ENCODE measurements around the gene TMEM54.

The TMEM54 gene

GRCh38 chr1:32872192-32872460 is 29.1 kb downstream of the TMEM54 start (continued):
- no peak for TF ChIP-seq ZNF280C (tag by site-specific recombination; IDR thresholded peaks at IDR 0.05)

- no peak overlapping the region for H3K27ac ChIP-seq (ENCODE audit: extremely low read depth, low read depth, low read length)
- peak; percentile 13; the same call in 1 of the 2 replicates for TF ChIP-seq ZNF335 (tag by site-specific recombination; conservative IDR thresholded peaks at IDR 0.05)
- TF ChIP-seq, protein P1, sequence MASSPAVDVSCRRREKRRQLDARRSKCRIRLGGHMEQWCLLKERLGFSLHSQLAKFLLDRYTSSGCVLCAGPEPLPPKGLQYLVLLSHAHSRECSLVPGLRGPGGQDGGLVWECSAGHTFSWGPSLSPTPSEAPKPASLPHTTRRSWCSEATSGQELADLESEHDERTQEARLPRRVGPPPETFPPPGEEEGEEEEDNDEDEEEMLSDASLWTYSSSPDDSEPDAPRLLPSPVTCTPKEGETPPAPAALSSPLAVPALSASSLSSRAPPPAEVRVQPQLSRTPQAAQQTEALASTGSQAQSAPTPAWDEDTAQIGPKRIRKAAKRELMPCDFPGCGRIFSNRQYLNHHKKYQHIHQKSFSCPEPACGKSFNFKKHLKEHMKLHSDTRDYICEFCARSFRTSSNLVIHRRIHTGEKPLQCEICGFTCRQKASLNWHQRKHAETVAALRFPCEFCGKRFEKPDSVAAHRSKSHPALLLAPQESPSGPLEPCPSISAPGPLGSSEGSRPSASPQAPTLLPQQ (tag by site-specific recombination; IDR thresholded peaks at IDR 0.05) = no peak
- 0 out of 2 replicates have a peak, but pooled peaks have one; percentile 19 for TF ChIP-seq ZNF394 (tag by site-specific recombination; IDR thresholded peaks at IDR 0.05; ENCODE audit: borderline replicate concordance)
- 0 out of 2 replicates have a peak, but pooled peaks have one; percentile 39 for TF ChIP-seq BCL11A (tag by site-specific recombination; IDR thresholded peaks at IDR 0.05; ENCODE audit: low read depth)
- TF ChIP-seq ZBTB17 (tag by site-specific recombination; IDR thresholded peaks at IDR 0.05) = peak; percentile 36; the same call in 1 of the 2 replicates
- peaks cover 0 to 11% of the 10 kb centered on the region in 2 experiments; a peak in 1 of 3 replicates for H3K36me3 ChIP-seq (ENCODE audit: control insufficient read depth in 2 of 2, insufficient read depth in 1 of 2, low read length in 2 of 2)
- no peak overlapping the region for H3K4me3 ChIP-seq (ENCODE audit: low read depth, low read length)
- CTCF ChIA-PET = interaction anchor here (0.6 to 1.9 kb wide), 24 partner anchors 8 to 1568 kb away, joined by 3 to 8 read pairs (median 3); partner anchors contain the start of genes HPCA, RNF19B, S100PBP and YARS1
- no peaks in the 10 kb centered on the region for H3K9me3 ChIP-seq (ENCODE audit: control insufficient read depth, insufficient read depth, low read depth, low read length)
- POLR2A ChIA-PET = interaction anchor here (0.6 kb wide), 1 partner anchor 56 kb away, joined by 4 read pairs; no protein-coding TSS in a partner anchor
- no peaks in the 10 kb centered on the region; the same call in 1 of the 2 replicates for H3K4me1 ChIP-seq (ENCODE audit: control insufficient read depth, insufficient read depth, low read length)
Observed at GRCh38 chr1:32871364-32872191, 29.6 kb downstream of the TMEM54 start.

GRCh38 chr1:32870615-32871363 is 30.4 kb downstream of the TMEM54 start, which contains the start of gene FNDC5:
TSS of gene FNDC5 (minus strand) at chr1:32870912.
- H3K9me3 ChIP-seq (ENCODE audit: control insufficient read depth, insufficient read depth, low read depth, low read length) = no peaks in the 10 kb centered on the region
- POLR2A ChIA-PET = no interaction called here
- no peak for TF ChIP-seq ZFP3 (tag by site-specific recombination; IDR thresholded peaks at IDR 0.05; ENCODE audit: low read depth)
- peak; percentile 65; the same call in 1 of the 2 replicates for TF ChIP-seq HIC1 (tag by site-specific recombination; IDR thresholded peaks at IDR 0.05)
- no peak for TF ChIP-seq ZNF560 (tag by site-specific recombination; IDR thresholded peaks at IDR 0.05; ENCODE audit: borderline replicate concordance)
- TF ChIP-seq MYNN (tag by site-specific recombination; IDR thresholded peaks at IDR 0.05; ENCODE audit: borderline replicate concordance) = no peak
- peak; percentile 74 for TF ChIP-seq ZBTB26 (tag by site-specific recombination; optimal IDR thresholded peaks at IDR 0.05)
- TF ChIP-seq ZNF555 (tag by site-specific recombination; conservative IDR thresholded peaks at IDR 0.05) = no peak
- TF ChIP-seq KLF8 (tag by site-specific recombination; IDR thresholded peaks at IDR 0.05) = no peak
- TF ChIP-seq ZNF600 (tag by site-specific recombination; IDR thresholded peaks at IDR 0.05) = no peak
- no peak for TF ChIP-seq ZEB2 (tag by site-specific recombination; IDR thresholded peaks at IDR 0.05)
- no peak for TF ChIP-seq ZNF280C (tag by site-specific recombination; IDR thresholded peaks at IDR 0.05)
- no peak for TF ChIP-seq SALL2 (tag by site-specific recombination; IDR thresholded peaks at IDR 0.05; ENCODE audit: borderline replicate concordance)

More at GRCh38 chr1:32870615-32871363, 30.4 kb downstream of the TMEM54 start, which contains the start of gene FNDC5:
- H3K4me1 ChIP-seq (ENCODE audit: control insufficient read depth, insufficient read depth, low read length) = no peaks in the 10 kb centered on the region; the same call in 1 of the 2 replicates
- CTCF ChIA-PET = interaction anchor here (0.6 to 1.9 kb wide), 10 partner anchors 9 to 1569 kb away, joined by 3 to 7 read pairs (median 4); no protein-coding TSS in a partner anchor
- peaks cover 0 to 11% of the 10 kb centered on the region in 2 experiments; a peak in 1 of 3 replicates for H3K36me3 ChIP-seq (ENCODE audit: control insufficient read depth in 2 of 2, insufficient read depth in 1 of 2, low read length in 2 of 2)
- H3K27ac ChIP-seq (ENCODE audit: extremely low read depth, low read depth, low read length) = no peak within 1 kb of the TSS
- H3K4me3 ChIP-seq (ENCODE audit: low read depth, low read length) = peak within 1 kb of the TSS; percentile 13

All from HEK293 (cell line).